Endothelial cell of umbilical vein (primary cell): ENCODE data around the gene MYO1G. TPM values are rescaled to one million over a fixed set of nuclear protein-coding genes. Genes with fewer than 3 reads are reported as not detected.

Experiments
- BruUV-seq: library from RNA; stranded (reverse); fragments of 400-500 nt; replicated peaks from 2 replicates; lab custom pipeline; 2021; lab: Mats Ljungman, UMichigan
- CTCF ChIA-PET: fragments of 300-600, 350-600 bp; sonication (Branson Sonifier 250); formaldehyde crosslinking; loops from one replicate; lab custom pipeline; 2021; ENCODE audit warnings: antibody characterized with exemption, inconsistent platforms; lab: Charles Lee
- POLR2A ChIA-PET: fragments of 300-600, 350-600 bp; sonication (Branson Sonifier 250); formaldehyde crosslinking; loops from one replicate; lab custom pipeline; 2021; ENCODE audit warnings: antibody characterized with exemption, inconsistent platforms; lab: Charles Lee
- DNase-seq: peaks from one replicate; pipeline ENCODE4 v3.0.0-alpha.2; 2011; ENCODE audit warnings: low read depth, low spot score
- FAIRE-seq: peaks from 2 replicates; lab custom pipeline; 2011; peaks lifted over from hg19 to GRCh38; lab: Jason Lieb, UNC
- H2AFZ ChIP-seq: 2 replicates; pipeline ENCODE4 v1.6.0; 2012; ENCODE audit warnings: low read depth, low read length, control low read depth, inconsistent platforms
- H3K27ac ChIP-seq: 2 replicates; pipeline ENCODE4 v1.5.1; 2011; ENCODE audit warnings: low read depth, mild to moderate bottlenecking, control low read depth, low read length, moderate library complexity; ENCODE audit not compliant: insufficient read depth
- H3K27me3 ChIP-seq, 2 experiments: 2 replicates each; pipeline versions ENCODE4 v1.6.0 to v1.6.1; 2011; ENCODE audit warnings: low read length in 2 of 2, mixed read lengths in 1 of 2; ENCODE audit not compliant: control insufficient read depth in 2 of 2, insufficient read depth in 2 of 2
- H3K36me3 ChIP-seq, 2 experiments: 2 replicates in 1 of 2; 3 replicates in 1 of 2; pipeline ENCODE4 v1.5.1; 2011; ENCODE audit warnings: low read length in 2 of 2, mild to moderate bottlenecking in 1 of 2, moderate library complexity in 1 of 2; ENCODE audit not compliant: control insufficient read depth in 2 of 2, insufficient read depth in 2 of 2; ENCODE audit errors: extremely low read depth in 1 of 2
- H3K4me1 ChIP-seq: 3 replicates; pipeline ENCODE4 v1.5.1; 2011; ENCODE audit warnings: mild to moderate bottlenecking, low read length; ENCODE audit not compliant: control insufficient read depth, insufficient read depth; ENCODE audit errors: extremely low read depth
- H3K4me2 ChIP-seq: 2 replicates; pipeline ENCODE4 v1.6.1; 2011; ENCODE audit warnings: low read length, control low read depth, mixed read lengths; ENCODE audit not compliant: insufficient read depth
- H3K4me3 ChIP-seq, 3 experiments: fragments of 200-600 bp in 1 of 3; sonication (generic), shearing (Covaris generic) in 1 of 3; replicated peaks in 1 of 3; 2 replicates each; pipeline ENCODE4 v1.5.1; 2011 to 2016; ENCODE audit warnings: control low read depth in 3 of 3, low read length in 3 of 3, mild to moderate bottlenecking in 2 of 3, inconsistent platforms in 1 of 3, low read depth in 1 of 3, moderate library complexity in 1 of 3; ENCODE audit not compliant: insufficient read depth in 1 of 3
- H3K79me2 ChIP-seq: 2 replicates; pipeline ENCODE4 v1.6.0; 2012; ENCODE audit warnings: low read length, inconsistent platforms; ENCODE audit not compliant: control insufficient read depth, insufficient read depth
- H3K9ac ChIP-seq: replicated peaks from 2 replicates; pipeline ENCODE3; 2011; ENCODE audit warnings: low read length, control low read depth; ENCODE audit not compliant: insufficient read depth; ENCODE audit errors: extremely low read depth
- H3K9me1 ChIP-seq: replicated peaks from 3 replicates; pipeline ENCODE4 v1.6.0; 2011; ENCODE audit warnings: mild to moderate bottlenecking, low read length; ENCODE audit not compliant: control insufficient read depth, insufficient read depth; ENCODE audit errors: extremely low read depth
- H3K9me3 ChIP-seq: replicated peaks from 2 replicates; pipeline ENCODE4 v1.5.1; 2012; ENCODE audit warnings: low read length, inconsistent platforms; ENCODE audit not compliant: control insufficient read depth, insufficient read depth
- H4K20me1 ChIP-seq: replicated peaks from 2 replicates; pipeline ENCODE3; 2011; ENCODE audit warnings: mild to moderate bottlenecking, low read length; ENCODE audit not compliant: control insufficient read depth, insufficient read depth; ENCODE audit errors: extremely low read depth
- EZH2 ChIP-seq: IDR thresholded peaks from 2 replicates; pipeline ENCODE4 v1.6.1; 2012; ENCODE audit warnings: borderline replicate concordance, low read depth, mild to moderate bottlenecking, moderate library complexity, low read length, inconsistent platforms; ENCODE audit not compliant: severe bottlenecking
- FOS ChIP-seq: IDR thresholded peaks from 2 replicates; pipeline ENCODE4 v1.6.1; 2011; ENCODE audit warnings: mild to moderate bottlenecking, low read length, moderate library complexity, borderline replicate concordance; ENCODE audit not compliant: insufficient read depth
- GATA2 ChIP-seq: IDR thresholded peaks from 2 replicates; pipeline ENCODE4 v1.7.0; 2011; ENCODE audit warnings: low read depth, mild to moderate bottlenecking, moderate library complexity, mixed read lengths, low read length; ENCODE audit not compliant: insufficient read length, insufficient read depth
- JUN ChIP-seq: IDR thresholded peaks from 2 replicates; pipeline ENCODE4 v1.6.1; 2011; ENCODE audit warnings: borderline replicate concordance, low read depth; ENCODE audit not compliant: insufficient read length, insufficient read depth
- MYC ChIP-seq: IDR thresholded peaks from one replicate; pipeline ENCODE4 v1.6.1; 2011; ENCODE audit warnings: mild to moderate bottlenecking, low read depth, low read length
- POLR2A ChIP-seq: IDR thresholded peaks from 2 replicates; pipeline ENCODE4 v1.6.1; 2012; ENCODE audit warnings: low read depth, mild to moderate bottlenecking, control low read depth, low read length
- POLR2AphosphoS5 ChIP-seq: IDR thresholded peaks from 2 replicates; pipeline ENCODE4 v1.6.1; 2012; ENCODE audit warnings: low read depth, mild to moderate bottlenecking, control low read depth, low read length, moderate library complexity; ENCODE audit not compliant: insufficient read depth
- dilution Hi-C: fragments of 300-500 bp; cut with MboI; formaldehyde crosslinking; loops from one replicate; pipeline ENCODE4 v1.15.0; 2019; ENCODE audit warnings: low sequenced_read_pairs; ENCODE audit not compliant: extremely low pct_ligation_motif_present
- intact Hi-C: fragments of 100-400 bp; cut with micrococcal nuclease; formaldehyde crosslinking; loops from one replicate; pipeline ENCODE4 v1.10.0; 2022
- polyA plus RNA-seq, 4 experiments: library from polyadenylated mRNA; depleted of rRNA in 3 of 4; stranded (reverse) in 3 of 4; unstranded in 1 of 4; fragments of >200 nt; gene quantifications; 2 replicates each; pipeline versions ENCODE4 v1.2.1 to v1.2.3, GENCODE V29; 2011 to 2012; ENCODE audit warnings: missing spikeins in 1 of 4
- total RNA-seq: library from RNA; stranded (reverse); gene quantifications from 2 replicates; pipeline ENCODE4 v1.2.3, GENCODE V29; 2021
- TF ChIP-seq, protein P1 (sequence below), 2 donors: IDR thresholded peaks; 1 replicate in 1 of 2; 2 replicates in 1 of 2; pipeline ENCODE4 v1.5.1; 2011; ENCODE audit warnings: low read length in 2 of 2, mild to moderate bottlenecking in 2 of 2, moderate library complexity in 2 of 2, control low read depth in 1 of 2, inconsistent platforms in 1 of 2, low read depth in 1 of 2; ENCODE audit not compliant: insufficient read depth in 1 of 2; ENCODE audit errors: extremely low read depth in 1 of 2
- TF ChIP-seq, protein P2 (sequence below): IDR thresholded peaks from 2 replicates; pipeline ENCODE4 v1.6.1; 2011; ENCODE audit not compliant: insufficient read depth, insufficient read length

The MYO1G gene
- total and polyA plus RNA-seq, 2 donors (not counting 3 experiments of a cell fraction or from before 2014, with no cell fraction given), result 0.11 TPM; not detected in 1

DNA sequence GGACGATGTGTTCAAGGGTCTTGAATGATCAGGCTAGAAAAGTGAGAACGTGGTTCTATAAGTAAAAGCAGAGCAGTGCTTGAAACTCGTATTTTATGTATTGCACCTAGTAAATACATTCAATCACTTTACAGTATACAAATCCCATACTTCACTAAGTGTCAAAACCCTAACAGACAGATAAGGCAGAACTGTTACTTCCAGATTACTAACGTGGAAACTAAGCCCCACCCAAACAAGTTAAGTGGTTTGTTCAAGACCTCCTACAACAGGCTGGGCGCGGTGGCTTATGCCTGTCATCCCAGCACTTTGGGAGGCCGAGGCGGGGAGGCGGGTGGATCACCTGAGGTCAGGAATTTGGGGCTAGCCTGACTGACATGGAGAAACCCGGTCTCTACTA, 9.2 kb upstream of the MYO1G start:
- CTCF ChIA-PET, result no interaction called here
- peaks cover 30% of the 10 kb centered on the region for H3K79me2 ChIP-seq
- no peaks in the 10 kb centered on the region for H3K9me3 ChIP-seq
- H3K27ac ChIP-seq, result no peak overlapping the region
- no peak for TF ChIP-seq POLR2AphosphoS5
- no peak for TF ChIP-seq GATA2
- TF ChIP-seq, protein P1, sequence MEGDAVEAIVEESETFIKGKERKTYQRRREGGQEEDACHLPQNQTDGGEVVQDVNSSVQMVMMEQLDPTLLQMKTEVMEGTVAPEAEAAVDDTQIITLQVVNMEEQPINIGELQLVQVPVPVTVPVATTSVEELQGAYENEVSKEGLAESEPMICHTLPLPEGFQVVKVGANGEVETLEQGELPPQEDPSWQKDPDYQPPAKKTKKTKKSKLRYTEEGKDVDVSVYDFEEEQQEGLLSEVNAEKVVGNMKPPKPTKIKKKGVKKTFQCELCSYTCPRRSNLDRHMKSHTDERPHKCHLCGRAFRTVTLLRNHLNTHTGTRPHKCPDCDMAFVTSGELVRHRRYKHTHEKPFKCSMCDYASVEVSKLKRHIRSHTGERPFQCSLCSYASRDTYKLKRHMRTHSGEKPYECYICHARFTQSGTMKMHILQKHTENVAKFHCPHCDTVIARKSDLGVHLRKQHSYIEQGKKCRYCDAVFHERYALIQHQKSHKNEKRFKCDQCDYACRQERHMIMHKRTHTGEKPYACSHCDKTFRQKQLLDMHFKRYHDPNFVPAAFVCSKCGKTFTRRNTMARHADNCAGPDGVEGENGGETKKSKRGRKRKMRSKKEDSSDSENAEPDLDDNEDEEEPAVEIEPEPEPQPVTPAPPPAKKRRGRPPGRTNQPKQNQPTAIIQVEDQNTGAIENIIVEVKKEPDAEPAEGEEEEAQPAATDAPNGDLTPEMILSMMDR (IDR thresholded peaks at IDR 0.05; ENCODE audit: extremely low read depth in 1 of 2, insufficient read depth in 1 of 2, low read depth in 1 of 2, low read length in 2 of 2), result no peak
- TF ChIP-seq MYC, result no peak
- no peak for TF ChIP-seq JUN
- TF ChIP-seq FOS, result no peak
- TF ChIP-seq EZH2, result no peak
- no peak for TF ChIP-seq POLR2A
- TF ChIP-seq, protein P2, sequence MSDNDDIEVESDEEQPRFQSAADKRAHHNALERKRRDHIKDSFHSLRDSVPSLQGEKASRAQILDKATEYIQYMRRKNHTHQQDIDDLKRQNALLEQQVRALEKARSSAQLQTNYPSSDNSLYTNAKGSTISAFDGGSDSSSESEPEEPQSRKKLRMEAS, result no peak
- peaks cover 9 to 16% of the 10 kb centered on the region in 2 experiments for H3K36me3 ChIP-seq
- DNase-seq, result no peak
- H3K9ac ChIP-seq, result no peak overlapping the region
- H3K4me1 ChIP-seq, result peaks cover 29% of the 10 kb centered on the region
- no peaks in the 10 kb centered on the region for H3K27me3 ChIP-seq
- no peak overlapping the region for H3K4me2 ChIP-seq
- no peak overlapping the region for H2AFZ ChIP-seq
- no peaks in the 10 kb centered on the region for H3K9me1 ChIP-seq
- FAIRE-seq, result no peak
- dilution Hi-C loops (no loop called here), intact Hi-C loops (no loop called here)
- no peak overlapping the region for H3K4me3 ChIP-seq
- POLR2A ChIA-PET, result no interaction called here
- no TSS peak for BruUV-seq
- H4K20me1 ChIP-seq, result no peaks in the 10 kb centered on the region
